HCT116 (cell line): ENCODE data around the gene TTF2. TPM values are rescaled to one million over a fixed set of nuclear protein-coding genes. Genes with fewer than 3 reads are reported as not detected.

ENCODE experiments used
- ATAC-seq: fragments of 200-7000 bp; cut with Tn5 transposase; 2 replicates; pipeline ENCODE4 v1.9.1; 2020; ENCODE audit warnings: mild to moderate bottlenecking, moderate library complexity
- BruUV-seq: library from RNA; stranded (reverse); fragments of 400-500 nt; replicated peaks from 2 replicates; lab custom pipeline; 2021; lab: Mats Ljungman, UMichigan
- CTCF ChIA-PET: fragments of 300-600 bp; sonication (Branson Sonifier 250); formaldehyde crosslinking; loops from one replicate; lab custom pipeline; 2021; ENCODE audit warnings: antibody characterized with exemption; lab: Charles Lee
- POLR2A ChIA-PET: fragments of 300-600, 350-600 bp; sonication (Branson Sonifier 250); formaldehyde crosslinking; loops from one replicate; lab custom pipeline; 2021; ENCODE audit warnings: antibody characterized with exemption; lab: Charles Lee
- RAD21 ChIA-PET, 2 experiments: fragments of 300-600 bp; sonication (Branson Sonifier 250); formaldehyde crosslinking; loops; one replicate each; lab custom pipeline; 2023; ENCODE audit warnings: low total read pairs in 2 of 2; ENCODE audit not compliant: uncharacterized antibody in 2 of 2, unreplicated experiment in 2 of 2, low non-redundant PET in 1 of 2; lab: Charles Lee
- DNase-seq: peaks from one replicate; pipeline ENCODE4 v3.0.0-alpha.2; 2010; ENCODE audit warnings: low read depth, low spot score
- H2AFZ ChIP-seq: fragments of 200-600 bp; shearing (Covaris generic), sonication (generic); 2 replicates; pipeline ENCODE4 v1.6.1; 2017; ENCODE audit warnings: low read depth, mixed run types, mixed read lengths, antibody characterized with exemption, low read length; ENCODE audit not compliant: poor library complexity, severe bottlenecking
- H3K27ac ChIP-seq: 2 replicates; pipeline ENCODE4 v1.5.1; 2012; ENCODE audit warnings: low read depth, low read length
- H3K27me3 ChIP-seq: fragments of 200-600 bp; sonication (generic); 2 replicates; pipeline ENCODE4 v1.6.1; 2016; ENCODE audit warnings: mixed run types, low read length, mixed read lengths; ENCODE audit not compliant: insufficient read depth
- H3K36me3 ChIP-seq, 2 experiments: fragments of 200-500 bp in 1 of 2; fragments of 200-600 bp in 1 of 2; sonication (Bioruptor generic) in 1 of 2; sonication (generic) in 1 of 2; 2 replicates each; pipeline versions ENCODE4 v1.5.1 to v1.6.1; 2014 to 2016; ENCODE audit warnings: low read length in 2 of 2, inconsistent platforms in 1 of 2, mixed read lengths in 1 of 2, mixed run types in 1 of 2; ENCODE audit not compliant: insufficient read depth in 2 of 2, control insufficient read depth in 1 of 2
- H3K4me1 ChIP-seq, 2 experiments: fragments of 200-600 bp in 1 of 2; sonication (generic) in 1 of 2; 2 replicates each; pipeline versions ENCODE4 v1.5.1 to v1.6.1; 2012 to 2017; ENCODE audit warnings: low read length in 2 of 2, inconsistent platforms in 1 of 2, mild to moderate bottlenecking in 1 of 2, mixed read lengths in 1 of 2, mixed run types in 1 of 2, moderate library complexity in 1 of 2; ENCODE audit not compliant: insufficient read depth in 2 of 2, control insufficient read depth in 1 of 2
- H3K4me2 ChIP-seq: fragments of 200-600 bp; sonication (generic); 2 replicates; pipeline ENCODE4 v1.6.1; 2017; ENCODE audit warnings: mixed run types, low read length, mixed read lengths
- H3K4me3 ChIP-seq, 2 experiments: fragments of 200-600 bp in 1 of 2; sonication (generic) in 1 of 2; replicated peaks in 1 of 2; 2 replicates each; pipeline ENCODE4 v1.5.1; 2011 to 2016; ENCODE audit warnings: low read length in 2 of 2, control low read depth in 1 of 2, low read depth in 1 of 2, mild to moderate bottlenecking in 1 of 2, mixed read lengths in 1 of 2, mixed run types in 1 of 2
- H3K79me2 ChIP-seq: fragments of 200-600 bp; sonication (generic); 2 replicates; pipeline ENCODE4 v1.6.1; 2017; ENCODE audit warnings: mild to moderate bottlenecking, mixed run types, low read length, moderate library complexity, mixed read lengths; ENCODE audit not compliant: insufficient read depth
- H3K9ac ChIP-seq: fragments of 200-600 bp; sonication (generic); 2 replicates; pipeline ENCODE4 v1.6.1; 2016; ENCODE audit warnings: low read length, mixed read lengths
- H3K9me2 ChIP-seq: fragments of 200-600 bp; sonication (generic), shearing (Covaris generic); 2 replicates; pipeline ENCODE4 v1.6.1; 2017; ENCODE audit warnings: mixed run types, mild to moderate bottlenecking, moderate library complexity; ENCODE audit not compliant: insufficient read depth
- H3K9me3 ChIP-seq, 2 experiments: fragments of 200-500 bp in 1 of 2; fragments of 200-600 bp in 1 of 2; sonication (Bioruptor generic) in 1 of 2; sonication (generic) in 1 of 2; 2 replicates each; pipeline ENCODE4 v1.6.1; 2014 to 2017; ENCODE audit warnings: low read length in 2 of 2, mixed read lengths in 2 of 2, inconsistent platforms in 1 of 2, low read depth in 1 of 2, mild to moderate bottlenecking in 1 of 2, mixed run types in 1 of 2, moderate library complexity in 1 of 2; ENCODE audit not compliant: control insufficient read depth in 1 of 2, insufficient read depth in 1 of 2
- H4K20me1 ChIP-seq: fragments of 200-600 bp; sonication (generic), shearing (Covaris generic); 2 replicates; pipeline ENCODE4 v1.6.1; 2017; ENCODE audit warnings: mixed run types, mild to moderate bottlenecking, moderate library complexity; ENCODE audit not compliant: insufficient read depth
- CBX3 ChIP-seq: IDR thresholded peaks from 2 replicates; pipeline ENCODE4 v1.6.1; 2012; ENCODE audit warnings: low read depth
- CEBPB ChIP-seq: IDR thresholded peaks from 2 replicates; pipeline ENCODE4 v1.6.1; 2012; ENCODE audit warnings: low read depth
- EGR1 ChIP-seq: IDR thresholded peaks from 2 replicates; pipeline ENCODE4 v1.6.1; 2012; ENCODE audit warnings: low read depth
- ELF1 ChIP-seq: IDR thresholded peaks from 2 replicates; pipeline ENCODE4 v1.6.1; 2012; ENCODE audit warnings: low read depth, borderline replicate concordance
- EZH2 ChIP-seq: fragments of 200-600 bp; sonication (generic); IDR thresholded peaks from 2 replicates; pipeline ENCODE4 v1.6.1; 2017; ENCODE audit warnings: antibody characterized with exemption, mixed run types
- EZH2phosphoT487 ChIP-seq: fragments of 200-600 bp; IDR thresholded peaks from 2 replicates; pipeline ENCODE4 v1.6.1; 2018; ENCODE audit warnings: antibody characterized with exemption, borderline replicate concordance
- POLR2AphosphoS5 ChIP-seq: IDR thresholded peaks from 2 replicates; pipeline ENCODE4 v1.6.1; 2011; ENCODE audit warnings: mild to moderate bottlenecking, low read depth, low read length, moderate library complexity
- SIN3A ChIP-seq: IDR thresholded peaks from 2 replicates; pipeline ENCODE4 v1.6.1; 2012; ENCODE audit warnings: low read depth
- SP1 ChIP-seq: IDR thresholded peaks from 2 replicates; pipeline ENCODE4 v1.6.1; 2012; ENCODE audit warnings: low read depth
- SRF ChIP-seq: IDR thresholded peaks from 2 replicates; pipeline ENCODE4 v1.6.1; 2012; ENCODE audit warnings: low read depth
- TCF7L2 ChIP-seq: IDR thresholded peaks from 2 replicates; pipeline ENCODE4 v1.7.0; 2011; ENCODE audit warnings: borderline replicate concordance, inconsistent platforms; ENCODE audit not compliant: insufficient read depth, insufficient read length; ENCODE audit errors: extremely low read depth
- YY1 ChIP-seq: IDR thresholded peaks from 2 replicates; pipeline ENCODE4 v1.6.1; 2011; ENCODE audit warnings: low read length, low read depth, moderate library complexity, mild to moderate bottlenecking; ENCODE audit not compliant: insufficient replicate concordance; ENCODE audit errors: extremely low read depth
- ZFX ChIP-seq: fragments of 450-650 bp; IDR thresholded peaks from 2 replicates; pipeline ENCODE4 v1.6.1; 2017
- ZNF274 ChIP-seq: fragments of 200-500 bp; sonication (Bioruptor generic); IDR thresholded peaks from 2 replicates; pipeline ENCODE4 v1.6.1; 2014; ENCODE audit warnings: mild to moderate bottlenecking, low read depth, low read length, inconsistent platforms
- intact Hi-C: fragments of 100-400 bp; cut with micrococcal nuclease; formaldehyde crosslinking; loops from 2 replicates; pipeline ENCODE4 v1.10.0; 2022
- total RNA-seq: library from RNA; stranded (reverse); gene quantifications from one replicate; pipeline ENCODE4 v1.2.1, GENCODE V29; 2021; ENCODE audit not compliant: unreplicated experiment
- TF ChIP-seq, protein P1 (sequence below), 3 experiments: fragments of 200-600 bp in 1 of 3; sonication (generic) in 1 of 3; IDR thresholded peaks in 2 of 3; conservative IDR thresholded peaks in 1 of 3; 2 replicates each; pipeline ENCODE4 v1.5.1; 2012 to 2017; ENCODE audit warnings: low read depth in 2 of 3, low read length in 2 of 3, antibody characterized with exemption in 1 of 3, borderline replicate concordance in 1 of 3, control low read depth in 1 of 3, mild to moderate bottlenecking in 1 of 3, mixed read lengths in 1 of 3, mixed run types in 1 of 3, moderate library complexity in 1 of 3; ENCODE audit not compliant: insufficient read depth in 1 of 3

The TTF2 gene
- total RNA-seq, 1 experiment from 2014 or later: 60.3 TPM

DNA sequence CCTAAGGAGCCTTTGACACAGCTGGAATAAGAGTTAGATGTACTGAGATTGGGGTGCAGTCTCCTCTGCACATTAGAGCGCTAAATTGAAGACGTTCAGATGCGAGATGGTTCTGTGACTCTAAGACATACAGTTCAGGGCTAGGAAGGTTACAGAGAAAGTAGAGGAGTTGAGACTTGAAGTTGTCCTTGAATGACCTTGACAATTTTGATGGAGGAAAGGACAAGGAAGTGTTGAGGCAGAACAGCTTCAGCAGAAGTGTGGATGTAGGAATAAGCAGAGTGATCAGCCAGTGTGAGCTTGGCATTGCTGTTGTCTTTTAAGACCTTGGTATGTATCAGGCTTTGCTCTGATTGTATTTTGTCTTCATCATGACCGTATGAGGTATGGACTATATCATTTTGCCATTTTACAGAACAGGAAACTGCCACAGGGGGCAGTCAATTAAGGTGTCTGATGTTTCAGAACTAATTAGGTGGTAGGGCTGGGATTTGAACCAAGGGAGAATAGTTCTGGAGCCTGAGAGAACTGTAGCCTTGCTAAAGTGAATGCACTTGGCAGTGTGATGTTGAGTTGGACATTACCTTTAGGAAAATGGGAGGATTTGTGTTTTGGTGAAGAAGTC, 9.2 kb downstream of the TTF2 start:
- no peaks in the 10 kb centered on the region for H3K9me2 ChIP-seq
- no peak overlapping the region for H3K4me3 ChIP-seq
- TF ChIP-seq EGR1: no peak
- TF ChIP-seq, protein P1, sequence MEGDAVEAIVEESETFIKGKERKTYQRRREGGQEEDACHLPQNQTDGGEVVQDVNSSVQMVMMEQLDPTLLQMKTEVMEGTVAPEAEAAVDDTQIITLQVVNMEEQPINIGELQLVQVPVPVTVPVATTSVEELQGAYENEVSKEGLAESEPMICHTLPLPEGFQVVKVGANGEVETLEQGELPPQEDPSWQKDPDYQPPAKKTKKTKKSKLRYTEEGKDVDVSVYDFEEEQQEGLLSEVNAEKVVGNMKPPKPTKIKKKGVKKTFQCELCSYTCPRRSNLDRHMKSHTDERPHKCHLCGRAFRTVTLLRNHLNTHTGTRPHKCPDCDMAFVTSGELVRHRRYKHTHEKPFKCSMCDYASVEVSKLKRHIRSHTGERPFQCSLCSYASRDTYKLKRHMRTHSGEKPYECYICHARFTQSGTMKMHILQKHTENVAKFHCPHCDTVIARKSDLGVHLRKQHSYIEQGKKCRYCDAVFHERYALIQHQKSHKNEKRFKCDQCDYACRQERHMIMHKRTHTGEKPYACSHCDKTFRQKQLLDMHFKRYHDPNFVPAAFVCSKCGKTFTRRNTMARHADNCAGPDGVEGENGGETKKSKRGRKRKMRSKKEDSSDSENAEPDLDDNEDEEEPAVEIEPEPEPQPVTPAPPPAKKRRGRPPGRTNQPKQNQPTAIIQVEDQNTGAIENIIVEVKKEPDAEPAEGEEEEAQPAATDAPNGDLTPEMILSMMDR (IDR thresholded peaks at IDR 0.05 in 2 of 3, conservative IDR thresholded peaks at IDR 0.05 in 1 of 3; ENCODE audit: borderline replicate concordance in 1 of 3, insufficient read depth in 1 of 3, low read depth in 2 of 3, low read length in 2 of 3): 0 out of 6 replicates have a peak, but pooled peaks of 1 of the 3 experiments have one; percentile 1
- no peak overlapping the region for H3K9ac ChIP-seq
- H2AFZ ChIP-seq: no peak overlapping the region
- RAD21 ChIA-PET: interaction anchor here in 1 of 2 experiments (0.6 kb wide), 1 partner anchor 303 kb away, joined by 3 read pairs; no protein-coding TSS in a partner anchor
- no peaks in the 10 kb centered on the region for H3K9me3 ChIP-seq
- 0 out of 2 replicates have a peak, but pooled peaks have one; percentile 44 for ATAC-seq
- H4K20me1 ChIP-seq: no peaks in the 10 kb centered on the region
- BruUV-seq: no TSS peak
- no peaks in the 10 kb centered on the region for H3K27me3 ChIP-seq
- H3K4me1 ChIP-seq: no peaks in the 10 kb centered on the region
- peaks cover 0 to 16% of the 10 kb centered on the region in 2 experiments; a peak in 1 of 4 replicates for H3K36me3 ChIP-seq
- no peak overlapping the region for H3K4me2 ChIP-seq
- H3K27ac ChIP-seq: no peak overlapping the region
- intact Hi-C loops: loop anchor here (2.0 to 10.0 kb wide), 2 partner anchors 685 to 825 kb away; no protein-coding TSS in a partner anchor
- POLR2A ChIA-PET: interaction anchor here (1.0 kb wide), 1 partner anchor 10 kb away, joined by 3 read pairs; the partner anchor contains the start of gene TTF2
- DNase-seq: no peak
- CTCF ChIA-PET: interaction anchor here (9.0 kb wide), 1 partner anchor 216 kb away, joined by 101 read pairs; no protein-coding TSS in a partner anchor
- peaks cover 55% of the 10 kb centered on the region for H3K79me2 ChIP-seq

DNA sequence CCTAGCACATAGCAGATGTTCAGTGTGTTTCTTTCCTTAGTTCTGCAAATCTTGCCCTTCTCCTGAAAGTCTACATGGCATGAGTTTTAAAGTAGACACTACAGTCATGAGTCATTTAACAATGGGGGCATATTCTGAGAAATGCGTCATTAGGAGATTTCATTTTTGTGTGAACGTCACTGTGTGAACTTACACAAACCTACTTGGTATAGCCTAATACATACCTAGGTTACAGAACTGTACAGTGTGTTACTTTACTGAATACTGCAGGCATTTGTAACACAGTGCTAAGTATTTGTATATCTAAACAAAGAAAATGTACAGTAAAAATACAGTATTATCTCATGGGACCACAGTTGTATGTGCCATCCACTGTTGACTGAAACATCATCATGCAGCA, 10.0 kb downstream of the TTF2 start:
- no peaks in the 10 kb centered on the region for H3K9me2 ChIP-seq
- no peak overlapping the region for H3K27ac ChIP-seq
- H3K27me3 ChIP-seq: no peaks in the 10 kb centered on the region
- no peaks in the 10 kb centered on the region for H4K20me1 ChIP-seq
- POLR2A ChIA-PET: no interaction called here
- no peaks in the 10 kb centered on the region for H3K9me3 ChIP-seq
- H3K4me2 ChIP-seq: no peak overlapping the region
- H3K79me2 ChIP-seq: peaks cover 47% of the 10 kb centered on the region
- no peaks in the 10 kb centered on the region for H3K4me1 ChIP-seq
- no TSS peak for BruUV-seq
- peaks cover 3 to 18% of the 10 kb centered on the region in 2 experiments; a peak in 2 of 4 replicates for H3K36me3 ChIP-seq
- intact Hi-C loops: no loop called here
- no peak overlapping the region for H3K9ac ChIP-seq
- no peak overlapping the region for H2AFZ ChIP-seq
- CTCF ChIA-PET: interaction anchor here (9.0 kb wide), 1 partner anchor 215 kb away, joined by 101 read pairs; no protein-coding TSS in a partner anchor
- ATAC-seq (no peak), DNase-seq (no peak)
- RAD21 ChIA-PET: interaction anchor here in 1 of 2 experiments (0.6 kb wide), 1 partner anchor 303 kb away, joined by 3 read pairs; no protein-coding TSS in a partner anchor
- TF ChIP-seq ZFX (no peak), ZNF274 (no peak), CEBPB (no peak), SIN3A (no peak), ELF1 (no peak), SP1 (no peak), TCF7L2 (no peak), POLR2AphosphoS5 (no peak), CBX3 (no peak), SRF (no peak), EZH2phosphoT487 (no peak), YY1 (no peak), EZH2 (no peak)
- TF ChIP-seq, protein P1 (IDR thresholded peaks at IDR 0.05 in 2 of 3, conservative IDR thresholded peaks at IDR 0.05 in 1 of 3; ENCODE audit: borderline replicate concordance in 1 of 3, insufficient read depth in 1 of 3, low read depth in 2 of 3, low read length in 2 of 3): no peak
- H3K4me3 ChIP-seq: no peak overlapping the region
